ENCODE results near the gene RAB40B.

DNA sequence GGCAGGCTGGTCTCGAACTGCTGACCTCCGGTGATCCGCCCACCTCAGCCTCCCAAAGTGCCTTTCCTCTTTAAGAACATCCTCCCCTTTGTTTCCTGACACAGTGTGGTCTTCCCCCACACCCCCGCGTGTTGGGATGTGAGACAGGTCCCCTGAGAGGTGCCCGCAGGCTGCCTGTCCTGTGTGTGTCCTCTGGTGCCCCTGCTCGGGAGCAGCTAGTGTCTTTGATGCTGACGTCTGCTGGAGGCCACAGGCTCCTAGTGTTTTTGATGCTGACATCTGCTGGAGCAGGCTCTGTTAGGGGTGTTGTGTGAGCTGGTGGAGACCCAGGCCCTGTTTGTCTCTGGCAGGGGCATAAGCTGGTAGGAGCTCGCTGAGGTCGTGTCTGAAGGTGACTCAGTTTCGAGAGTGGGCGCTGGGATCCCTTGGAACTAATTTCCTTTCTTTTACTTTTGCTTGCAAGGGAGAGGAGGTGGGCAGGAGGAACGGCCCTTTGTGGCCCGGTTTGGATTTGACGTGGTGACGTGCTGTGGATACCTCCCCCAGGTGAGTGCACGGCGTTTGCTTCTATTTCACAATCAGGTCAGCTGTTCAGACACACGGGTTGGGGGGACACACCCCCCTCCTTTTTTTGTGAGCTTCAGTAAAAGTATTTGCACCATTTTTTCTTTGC, 24.0 kb upstream of the RAB40B start:
- TF ChIP-seq, protein P1, sequence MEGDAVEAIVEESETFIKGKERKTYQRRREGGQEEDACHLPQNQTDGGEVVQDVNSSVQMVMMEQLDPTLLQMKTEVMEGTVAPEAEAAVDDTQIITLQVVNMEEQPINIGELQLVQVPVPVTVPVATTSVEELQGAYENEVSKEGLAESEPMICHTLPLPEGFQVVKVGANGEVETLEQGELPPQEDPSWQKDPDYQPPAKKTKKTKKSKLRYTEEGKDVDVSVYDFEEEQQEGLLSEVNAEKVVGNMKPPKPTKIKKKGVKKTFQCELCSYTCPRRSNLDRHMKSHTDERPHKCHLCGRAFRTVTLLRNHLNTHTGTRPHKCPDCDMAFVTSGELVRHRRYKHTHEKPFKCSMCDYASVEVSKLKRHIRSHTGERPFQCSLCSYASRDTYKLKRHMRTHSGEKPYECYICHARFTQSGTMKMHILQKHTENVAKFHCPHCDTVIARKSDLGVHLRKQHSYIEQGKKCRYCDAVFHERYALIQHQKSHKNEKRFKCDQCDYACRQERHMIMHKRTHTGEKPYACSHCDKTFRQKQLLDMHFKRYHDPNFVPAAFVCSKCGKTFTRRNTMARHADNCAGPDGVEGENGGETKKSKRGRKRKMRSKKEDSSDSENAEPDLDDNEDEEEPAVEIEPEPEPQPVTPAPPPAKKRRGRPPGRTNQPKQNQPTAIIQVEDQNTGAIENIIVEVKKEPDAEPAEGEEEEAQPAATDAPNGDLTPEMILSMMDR (IDR thresholded peaks at IDR 0.05; ENCODE audit: low read length), result no peak
- TF ChIP-seq EZH2 (optimal IDR thresholded peaks at IDR 0.05; ENCODE audit: low read depth, low read length), result no peak
